Activated T-cell treated with anti-CD3 and anti-CD28 coated beads, Interleukin-2, amount 50 U/mL, for 4 hours (primary cell): ENCODE results near the gene HPD. TPM values are rescaled to one million over a fixed set of nuclear protein-coding genes. Genes with fewer than 3 reads are reported as not detected.
A peak's percentile ranks its signal among the peaks of the same experiment; 100 is the strongest.
"Not testable (repeated sequence)": the region's sequence is repeated elsewhere in the genome, so short reads cannot be mapped to it uniquely, and the experiment has no call there.

Source experiments
- ATAC-seq, 2 donors: fragments of 200-7000 bp; cut with Tn5 transposase; one replicate each; pipeline ENCODE4 v1.10.0; 2021
- DNase-seq: peaks from one replicate; pipeline ENCODE4 v3.0.0-alpha.2; 2020
- H3K27me3 Mint-ChIP-seq: one replicate; pipeline ENCODE4 v1.8.0; 2021; ENCODE audit warnings: low read depth, mixed read lengths
- H3K36me3 Mint-ChIP-seq: one replicate; pipeline ENCODE4 v1.8.0; 2022; ENCODE audit warnings: mixed read lengths; ENCODE audit not compliant: insufficient read depth
- H3K4me1 Mint-ChIP-seq: one replicate; pipeline ENCODE4 v1.8.0; 2021; ENCODE audit warnings: low read depth, mixed read lengths
- H3K4me3 Mint-ChIP-seq: one replicate; pipeline ENCODE4 v1.8.0; 2021; ENCODE audit warnings: mild to moderate bottlenecking, moderate library complexity, mixed read lengths
- H3K9me3 Mint-ChIP-seq: one replicate; pipeline ENCODE4 v1.8.0; 2021; ENCODE audit warnings: mixed read lengths
- total RNA-seq, 3 donors: library from RNA; stranded (reverse); gene quantifications; one replicate each; pipeline ENCODE4 v1.2.1, GENCODE V29; 2021

HPD gene
- total RNA-seq, 3 donors from 2014 or later, result 0.20 to 0.27 (median 0.26) TPM

DNA sequence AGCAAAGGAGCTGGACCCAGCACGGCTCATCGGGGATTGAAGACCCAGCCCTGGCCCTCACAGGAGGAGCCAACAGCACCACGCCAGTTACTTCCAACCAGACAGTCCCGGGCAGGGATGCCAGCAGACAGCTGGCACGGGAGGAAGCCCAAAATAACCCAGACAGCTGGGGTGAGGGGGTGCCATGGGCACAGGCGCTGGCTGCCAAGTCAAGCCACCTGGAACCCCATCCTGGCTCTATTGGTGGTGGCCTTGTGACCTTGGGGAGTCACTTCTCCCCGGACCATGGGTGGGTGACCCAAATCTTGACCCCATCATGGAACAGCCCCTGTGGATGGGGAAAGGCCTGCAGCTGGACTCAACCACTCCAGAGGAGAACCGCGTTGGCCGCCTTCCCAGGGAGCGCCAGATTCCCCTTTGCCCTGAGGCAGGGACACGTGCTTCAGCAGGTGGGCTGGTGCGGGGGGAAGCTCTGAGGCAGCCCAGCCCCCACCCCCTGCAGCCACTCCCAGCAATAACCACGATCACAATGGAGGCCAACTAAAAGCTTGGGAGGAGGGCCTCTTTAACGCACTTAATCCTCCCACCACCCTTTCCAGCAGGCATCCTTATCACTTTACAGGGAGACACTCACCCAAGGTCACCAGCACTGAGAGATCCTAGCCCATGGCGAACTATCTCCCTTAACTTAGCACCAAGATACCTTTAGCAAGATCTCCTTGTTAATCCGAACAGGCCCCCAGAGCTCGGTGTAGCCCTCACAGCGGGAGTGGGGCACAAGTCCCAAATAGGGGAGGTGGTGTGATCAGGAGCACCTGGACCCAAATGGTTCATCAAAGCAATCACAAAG lies 60.5 kb downstream of the HPD start:
- no peak for ATAC-seq
- H3K27me3 Mint-ChIP-seq, result no peaks in the 10 kb centered on the region
- H3K9me3 Mint-ChIP-seq, result no peaks in the 10 kb centered on the region
- peaks cover 11% of the 10 kb centered on the region for H3K36me3 Mint-ChIP-seq
- peak overlapping the region; percentile 83 for H3K4me3 Mint-ChIP-seq
- DNase-seq, result no peak
- peaks cover 41% of the 10 kb centered on the region for H3K4me1 Mint-ChIP-seq

DNA sequence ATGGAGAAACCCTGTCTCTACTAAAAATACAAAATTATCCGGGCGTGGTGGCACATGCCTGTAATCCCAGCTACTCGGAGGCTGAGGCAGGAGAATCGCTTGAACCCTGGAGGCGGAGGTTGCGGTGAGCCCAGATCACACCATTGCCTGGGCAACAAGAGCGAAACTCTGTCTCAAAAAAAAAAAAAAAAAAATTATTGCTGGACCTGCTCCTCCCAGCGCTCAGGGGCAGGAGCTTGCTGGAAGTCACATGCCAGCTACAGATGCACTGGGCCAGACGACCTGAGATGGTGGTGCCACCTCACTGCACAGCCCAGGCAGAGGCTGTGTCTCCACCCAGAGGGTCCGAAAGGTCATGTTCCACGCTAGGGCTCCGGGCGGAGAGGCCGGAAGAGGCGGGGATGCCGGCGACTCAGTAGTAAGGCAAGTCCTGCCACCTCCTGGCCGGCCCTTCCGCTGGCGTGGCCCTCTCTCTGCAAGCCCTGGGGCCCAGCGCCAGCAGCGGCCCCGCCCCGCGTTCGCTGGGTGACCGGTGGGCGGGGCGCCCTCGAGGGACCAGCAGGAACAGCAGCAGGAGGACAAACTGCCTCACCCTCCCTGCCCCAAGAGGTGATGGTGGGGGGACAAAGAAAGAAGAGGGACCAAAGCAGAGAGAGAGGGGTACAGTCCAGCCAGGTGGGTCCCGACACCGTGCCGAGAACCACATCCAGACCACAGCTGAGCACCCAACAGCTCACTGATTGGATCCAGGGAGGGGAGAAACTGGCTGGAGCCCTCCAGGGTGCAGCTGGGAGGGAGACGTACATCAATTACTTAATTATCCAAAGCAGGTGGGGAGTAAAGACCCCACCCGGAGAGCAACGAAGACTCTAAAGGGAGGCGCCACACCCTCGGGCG lies 61.6 kb downstream of the HPD start:
- DNase-seq, result no peak
- Mint-ChIP-seq H3K4me1 (peaks cover 41% of the 10 kb centered on the region), H3K9me3 (no peaks in the 10 kb centered on the region), H3K36me3 (peaks cover 15% of the 10 kb centered on the region), H3K27me3 (no peaks in the 10 kb centered on the region), H3K4me3 (peak overlapping the region; percentile 40)
- ATAC-seq, result no peak

DNA sequence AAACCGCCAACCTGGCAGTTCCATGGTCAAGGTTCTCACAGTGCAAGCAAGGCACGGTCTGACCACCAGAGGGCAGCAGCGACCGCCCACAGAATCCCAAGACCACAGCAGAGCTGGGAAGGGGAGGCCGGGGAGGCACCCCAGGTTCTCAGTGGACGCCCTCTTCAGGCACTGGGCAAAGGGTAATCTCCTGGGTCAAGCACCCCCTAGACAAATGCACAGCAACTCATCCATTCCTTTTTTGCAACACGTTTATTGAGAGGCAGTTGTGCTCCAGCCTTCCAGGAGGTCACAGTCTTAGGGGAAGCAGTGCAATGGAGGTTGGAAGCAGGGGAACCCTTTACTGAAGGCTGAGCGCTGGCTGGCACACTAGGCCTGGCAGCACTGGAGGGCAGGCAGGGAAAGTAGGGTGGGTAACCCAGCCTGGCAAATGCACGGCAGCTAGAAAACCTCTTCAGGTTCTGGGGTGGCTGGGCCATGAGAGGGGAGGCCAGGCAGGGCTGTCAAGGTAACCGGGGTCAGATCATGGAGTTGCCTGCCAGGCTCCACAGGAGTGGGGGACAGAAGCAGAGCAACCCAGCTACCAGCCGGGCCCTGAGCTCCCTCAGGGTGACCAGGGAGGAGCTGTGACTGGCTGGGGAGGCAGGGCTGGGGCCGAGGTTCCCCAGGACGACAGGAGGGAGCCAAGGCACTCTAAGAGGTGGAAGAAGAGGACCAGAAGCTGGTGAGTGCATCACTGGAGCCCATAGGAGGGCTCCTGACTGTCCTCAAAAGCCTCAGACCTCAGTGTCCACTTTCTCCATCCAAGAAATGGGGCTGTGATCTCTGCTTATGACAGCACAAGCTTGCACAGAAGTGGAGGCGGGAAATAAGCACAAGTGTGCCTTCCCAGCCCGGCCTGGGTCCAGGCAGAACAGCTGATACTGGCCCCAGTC lies 63.4 kb downstream of the HPD start:
- Mint-ChIP-seq H3K9me3 (no peaks in the 10 kb centered on the region), H3K27me3 (no peaks in the 10 kb centered on the region), H3K4me1 (peaks cover 57% of the 10 kb centered on the region), H3K4me3 (peak overlapping the region; percentile 94), H3K36me3 (peaks cover 22% of the 10 kb centered on the region)
- DNase-seq (peak; percentile 86), ATAC-seq (peak; percentile 8 to 13)

DNA sequence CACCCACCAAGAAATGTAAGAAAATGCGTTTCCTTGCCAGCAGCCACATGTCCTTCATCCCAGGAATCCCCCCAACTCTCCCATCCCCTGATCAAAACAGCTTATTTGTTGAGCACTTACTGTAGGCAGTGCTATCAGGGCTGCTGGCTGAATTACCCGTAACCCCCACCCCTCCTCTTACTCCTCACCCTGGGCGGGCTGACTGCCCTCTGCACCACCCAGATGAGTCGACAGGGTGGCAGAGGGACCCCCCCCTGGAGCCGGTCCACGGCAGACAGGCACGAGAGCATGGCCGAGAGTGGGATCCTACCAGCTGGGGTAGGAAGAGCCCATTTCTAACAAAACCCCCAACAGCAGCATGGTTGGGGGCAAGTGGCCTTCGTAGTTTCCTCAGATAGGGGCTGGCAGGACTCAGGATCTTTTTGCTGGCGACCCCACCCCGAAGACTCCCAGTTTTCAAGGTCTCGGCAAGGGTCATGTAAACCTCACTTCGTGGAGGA lies 64.1 kb downstream of the HPD start:
- H3K36me3 Mint-ChIP-seq, result peaks cover 24% of the 10 kb centered on the region
- H3K9me3 Mint-ChIP-seq, result no peaks in the 10 kb centered on the region
- peak; percentile 36 for DNase-seq
- peaks cover 64% of the 10 kb centered on the region for H3K4me1 Mint-ChIP-seq
- peak; percentile 16 to 17 for ATAC-seq
- no peaks in the 10 kb centered on the region for H3K27me3 Mint-ChIP-seq
- peak overlapping the region; percentile 94 for H3K4me3 Mint-ChIP-seq

DNA sequence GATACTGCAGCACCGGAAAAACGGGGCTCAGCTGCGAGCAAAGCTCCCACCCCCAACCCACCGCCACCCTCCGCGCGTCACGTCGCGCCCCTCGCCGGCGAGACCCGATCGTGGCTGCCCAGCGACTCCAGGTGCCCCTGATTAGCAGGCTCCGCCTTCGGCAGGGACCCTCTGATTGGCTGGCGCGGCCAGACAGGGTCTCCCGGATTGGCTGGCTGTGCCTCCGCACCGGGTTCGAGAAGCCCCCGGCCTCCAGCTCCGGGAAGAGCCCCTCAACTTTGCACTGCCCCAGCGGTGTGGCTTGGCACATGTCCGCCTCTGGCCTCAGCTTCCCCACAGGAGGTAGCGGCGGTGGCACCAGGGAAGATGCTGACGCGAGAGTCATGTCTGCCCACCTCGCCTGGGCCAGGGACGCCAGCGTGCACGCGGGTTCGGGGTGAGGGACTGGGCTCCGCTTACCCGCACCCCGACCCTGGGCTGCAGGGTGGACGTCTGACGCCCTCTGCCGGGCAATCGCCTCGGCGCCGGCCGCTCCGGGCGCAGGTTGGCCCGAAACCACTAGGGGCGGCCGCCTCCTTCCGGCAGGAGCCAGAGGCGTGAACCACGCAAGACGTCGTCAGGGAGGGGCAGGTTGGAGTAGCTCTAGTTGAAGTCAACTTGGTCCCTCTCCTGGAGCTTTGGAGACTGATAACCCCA lies 64.7 kb downstream of the HPD start:
- peaks cover 63% of the 10 kb centered on the region for H3K4me1 Mint-ChIP-seq
- H3K4me3 Mint-ChIP-seq, result peak overlapping the region; percentile 94
- no peaks in the 10 kb centered on the region for H3K27me3 Mint-ChIP-seq
- ATAC-seq (peak; percentile 66 to 68), DNase-seq (peak; percentile 95)
- H3K36me3 Mint-ChIP-seq, result peaks cover 24% of the 10 kb centered on the region
- H3K9me3 Mint-ChIP-seq, result no peaks in the 10 kb centered on the region

DNA sequence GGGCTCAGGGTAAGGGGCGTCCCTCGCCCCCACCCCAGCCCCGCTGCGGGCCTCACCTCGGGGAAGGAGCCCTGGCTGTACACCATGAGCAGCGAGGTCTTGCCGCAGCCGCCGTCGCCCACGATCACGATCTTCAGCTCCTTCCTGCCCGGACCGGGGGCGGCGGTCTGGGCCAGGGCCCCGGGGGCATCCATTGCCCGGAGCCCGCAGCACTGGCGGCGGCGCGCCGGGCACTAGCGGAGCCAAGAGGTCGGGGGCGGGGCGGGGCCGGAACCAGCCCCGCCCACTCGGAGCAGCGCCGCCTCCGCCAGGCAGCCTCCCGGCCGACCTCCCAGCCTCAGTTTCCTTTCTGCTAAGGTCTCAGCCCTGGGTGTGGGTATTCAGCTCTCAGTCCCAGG lies 65.2 kb downstream of the HPD start, which contains the start of gene RHOF:
Gene RHOF (minus strand): TSS at position 249 of the 398 bp plus-strand sequence. CDS start 55 bp downstream, at position 194.
- H3K9me3 Mint-ChIP-seq, result no peaks in the 10 kb centered on the region
- H3K36me3 Mint-ChIP-seq, result peaks cover 21% of the 10 kb centered on the region
- H3K4me3 Mint-ChIP-seq, result peak within 1 kb of the TSS; percentile 94
- ATAC-seq (peak; percentile 22 to 23), DNase-seq (peak; percentile 58)
- H3K27me3 Mint-ChIP-seq, result no peaks in the 10 kb centered on the region
- peaks cover 63% of the 10 kb centered on the region for H3K4me1 Mint-ChIP-seq

DNA sequence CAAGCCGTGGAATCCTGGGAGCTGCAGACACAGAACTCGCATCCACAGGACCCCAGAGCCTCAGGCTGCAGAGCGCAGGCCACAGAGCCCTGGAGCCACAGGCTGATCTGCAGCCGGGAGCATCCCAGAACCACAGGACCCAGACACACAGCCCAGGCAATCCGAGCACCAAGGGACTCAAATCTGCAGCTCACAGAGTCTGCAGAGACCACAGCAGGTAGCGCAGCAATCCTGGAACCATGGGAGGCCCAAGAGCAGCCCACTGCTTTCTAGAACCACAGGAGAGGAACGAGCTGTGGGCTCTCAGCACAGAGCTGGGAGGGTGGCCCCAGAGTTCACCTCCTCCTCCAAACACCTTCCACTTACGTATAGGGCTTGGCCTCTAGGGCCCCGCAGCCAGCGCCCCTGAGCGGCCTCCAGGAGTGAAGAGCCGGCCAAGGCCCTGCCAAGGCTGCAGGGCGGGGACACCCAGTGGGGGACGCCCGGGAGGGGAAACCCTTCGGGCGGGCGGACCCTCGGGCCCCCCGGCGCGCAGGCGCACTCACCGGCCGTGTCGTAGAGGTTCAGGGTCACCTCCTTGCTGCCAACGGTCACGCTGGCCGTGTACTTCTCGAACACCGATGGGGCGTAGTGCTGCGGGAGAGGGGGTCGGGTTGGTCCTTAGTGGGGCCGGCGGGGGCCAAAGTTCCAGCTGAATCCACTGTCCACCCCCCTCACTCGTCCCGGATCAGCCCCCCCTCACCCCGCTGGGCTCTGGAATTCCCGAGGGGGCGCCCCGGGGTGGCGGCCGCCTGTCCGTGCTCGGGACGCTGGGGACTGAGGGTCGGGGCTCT lies 65.8 kb downstream of the HPD start:
- peak overlapping the region; percentile 94 for H3K4me3 Mint-ChIP-seq
- H3K9me3 Mint-ChIP-seq, result no peaks in the 10 kb centered on the region
- H3K27me3 Mint-ChIP-seq, result no peaks in the 10 kb centered on the region
- ATAC-seq, result peak; percentile 6
- H3K36me3 Mint-ChIP-seq, result peaks cover 21% of the 10 kb centered on the region
- peak; percentile 35 for DNase-seq
- H3K4me1 Mint-ChIP-seq, result peaks cover 64% of the 10 kb centered on the region

DNA sequence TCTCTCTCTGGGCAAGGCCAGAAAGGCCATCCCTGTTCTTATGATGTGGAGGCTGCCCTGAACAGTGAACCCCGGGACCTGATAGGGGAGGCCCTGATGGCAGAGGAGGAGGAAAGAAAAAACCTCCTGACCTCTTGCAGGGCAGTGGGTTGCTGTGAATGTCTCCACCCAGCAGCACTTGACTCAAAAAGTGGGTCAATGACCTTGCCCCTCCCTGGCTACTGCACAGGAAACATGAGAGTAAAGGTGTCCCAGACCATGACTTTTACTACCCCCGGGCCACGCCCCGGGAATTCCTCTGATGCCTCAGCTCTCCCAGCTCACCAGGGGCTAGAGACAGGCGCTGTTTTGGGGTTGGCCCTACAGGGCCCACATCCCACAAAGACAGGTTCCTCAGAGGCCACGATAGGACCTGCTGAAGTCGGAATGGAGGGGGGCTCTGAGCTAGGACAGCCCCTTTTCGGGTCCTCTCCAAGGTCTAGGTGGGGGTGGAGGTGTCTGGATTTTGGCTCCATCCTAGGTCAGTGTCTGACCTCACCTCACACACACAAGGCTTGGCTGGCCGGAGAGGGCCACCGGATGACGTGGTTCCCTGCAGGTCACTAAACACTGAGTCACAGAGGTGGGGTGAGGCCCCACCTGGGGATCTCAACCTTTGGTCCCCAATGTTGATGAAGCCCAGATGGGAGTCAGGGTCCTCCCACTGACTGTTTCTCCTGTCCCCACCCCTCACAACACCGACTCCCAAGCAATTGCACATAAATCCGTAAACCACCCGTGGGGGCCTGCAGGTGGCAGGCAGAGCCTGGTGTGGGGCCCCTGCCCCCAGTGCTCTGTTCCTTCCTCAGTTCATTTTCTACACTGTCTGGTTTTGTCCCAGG lies 66.7 kb downstream of the HPD start:
- peaks cover 19% of the 10 kb centered on the region for H3K36me3 Mint-ChIP-seq
- H3K9me3 Mint-ChIP-seq, result no peaks in the 10 kb centered on the region
- ATAC-seq, result no peak
- peaks cover 65% of the 10 kb centered on the region for H3K4me1 Mint-ChIP-seq
- H3K4me3 Mint-ChIP-seq, result peak overlapping the region; percentile 94
- no peak for DNase-seq
- no peaks in the 10 kb centered on the region for H3K27me3 Mint-ChIP-seq

DNA sequence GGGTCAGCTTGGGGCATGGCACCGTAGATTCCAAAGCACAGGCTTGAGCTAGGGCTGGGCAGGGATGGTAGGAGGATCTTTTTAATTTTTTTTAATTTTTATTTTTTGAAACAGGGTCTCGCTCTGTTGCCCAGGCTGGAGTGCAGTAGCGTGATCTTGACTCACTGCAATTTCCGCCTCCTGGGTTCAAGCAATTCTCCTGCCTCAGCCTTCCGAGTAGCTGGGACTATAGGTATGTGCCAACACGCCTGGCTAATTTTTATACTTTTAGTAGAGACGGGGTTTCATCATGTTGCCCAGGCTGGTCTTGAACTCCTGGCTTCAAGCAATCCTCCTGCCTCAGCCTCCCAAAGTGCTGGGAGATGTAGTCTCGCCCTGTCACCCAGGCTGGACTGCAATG lies 67.9 kb downstream of the HPD start:
- peaks cover 75% of the 10 kb centered on the region for H3K4me1 Mint-ChIP-seq
- peaks cover 20% of the 10 kb centered on the region for H3K36me3 Mint-ChIP-seq
- peak overlapping the region; percentile 94 for H3K4me3 Mint-ChIP-seq
- not testable (repeated sequence) for ATAC-seq, DNase-seq, H3K9me3 Mint-ChIP-seq, H3K27me3 Mint-ChIP-seq

DNA sequence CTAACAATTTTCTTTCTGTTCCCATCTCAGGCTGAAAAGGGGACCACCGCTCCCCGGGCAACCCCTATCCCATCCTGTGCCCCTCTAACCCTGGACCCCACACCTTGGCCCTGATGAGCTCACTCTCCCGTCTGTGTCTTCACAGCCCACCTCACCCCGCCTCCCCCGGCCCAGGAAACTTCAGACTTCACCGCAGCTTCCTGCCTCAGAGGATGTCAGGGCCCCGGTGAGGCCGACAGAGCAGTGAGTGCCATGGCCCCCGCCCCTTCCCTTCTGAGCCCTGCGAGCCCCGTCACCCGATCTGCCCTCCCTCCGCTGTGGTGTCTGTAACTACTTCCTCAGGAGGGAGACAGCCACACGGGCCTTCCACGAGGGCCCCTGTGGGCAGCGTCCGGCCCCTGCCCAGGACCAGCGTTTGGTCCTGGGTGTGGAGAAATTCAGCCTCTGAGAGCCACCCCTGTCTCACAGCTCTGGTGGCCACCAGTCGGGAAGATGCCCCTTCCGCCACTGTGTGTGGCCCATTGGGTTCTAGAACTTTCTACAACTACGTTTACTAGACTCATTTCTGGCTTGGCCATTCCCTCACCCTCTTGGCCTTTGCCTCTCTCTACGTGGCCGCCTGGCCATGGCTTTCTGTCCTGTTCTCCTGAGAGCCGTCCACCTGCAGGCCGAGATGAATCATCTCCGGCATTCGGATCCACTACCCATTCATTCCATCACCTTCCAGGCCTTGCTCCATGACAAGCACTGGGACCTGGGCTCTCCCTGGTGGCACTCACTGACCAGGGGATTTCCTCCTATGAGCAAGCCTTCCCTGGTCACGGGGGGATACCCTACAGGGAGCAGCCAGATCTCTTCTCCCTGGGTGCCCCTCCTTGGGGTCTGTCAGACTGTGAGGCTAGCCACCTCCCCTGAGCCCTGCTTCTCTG lies 68.6 kb downstream of the HPD start:
- Mint-ChIP-seq H3K27me3 (no peaks in the 10 kb centered on the region), H3K4me3 (peak overlapping the region; percentile 94), H3K36me3 (peaks cover 17% of the 10 kb centered on the region), H3K4me1 (peaks cover 74% of the 10 kb centered on the region), H3K9me3 (no peaks in the 10 kb centered on the region)
- DNase-seq, result peak; percentile 92
- ATAC-seq, result peak; percentile 59 to 63
